Bronchial smooth muscle cell (primary cell): ENCODE data around the gene WDR35. TPM values are rescaled to one million over a fixed set of nuclear protein-coding genes. Genes with fewer than 3 reads are reported as not detected.

Experiments used
- total RNA-seq: library from RNA; depleted of rRNA; stranded (reverse); fragments of >200 nt; gene quantifications from 2 replicates; pipeline ENCODE4 v1.2.1, GENCODE V29; 2014

WDR35 gene
- 10.4 and 13.9 TPM in 2 replicates for total RNA-seq

GRCh38 chr2:19989667-19990415, at the start of gene WDR35:
TSS of gene WDR35 (minus strand) at chr2:19990105. CDS start at chr2:19990015, 90 bp downstream.

GRCh38 chr2:20012282-20013125, 22.6 kb upstream of the WDR35 start, which contains the start of gene MATN3:
TSS of gene MATN3 (minus strand) at chr2:20012668. CDS start at chr2:20012631, 37 bp downstream.

GRCh38 chr2:19901442-19902215, 88.3 kb downstream of the WDR35 start, which contains the start of gene TTC32:
TSS of gene TTC32 (minus strand) at chr2:19901983. CDS start at chr2:19901854, 129 bp downstream.

Other genes with a start within 250 kb of the WDR35 start
- gene TTC32, start 88.1 kb downstream of the WDR35 start, total RNA-seq, result 5.9 and 8.5 TPM in 2 replicates
- gene MATN3, start 22.6 kb upstream of the WDR35 start, total RNA-seq, result 0.77 and 1.6 TPM in 2 replicates
- 208 and 219 TPM in 2 replicates for gene LAPTM4A, start 61.5 kb upstream of the WDR35 start, total RNA-seq
- gene SDC1, start 235.0 kb upstream of the WDR35 start, total RNA-seq, result 8.0 and 34.2 TPM in 2 replicates